ENCODE results near the gene PITPNC1. TPM values are rescaled to one million over a fixed set of nuclear protein-coding genes. Genes with fewer than 3 reads are reported as not detected.

PITPNC1 gene
- total RNA-seq, 1 donor from 2014 or later = 21.5 TPM

GRCh38 chr17:67632141-67632540 is 255.1 kb downstream of the PITPNC1 start:
- Mint-ChIP-seq H3K27ac (ENCODE audit: unreplicated experiment) (no peak overlapping the region), H3K4me3 (no peak overlapping the region), H3K4me1 (no peaks in the 10 kb centered on the region), H3K9me3 (peaks cover 3% of the 10 kb centered on the region), H3K27me3 (ENCODE audit: low read depth) (no peaks in the 10 kb centered on the region), H3K36me3 (ENCODE audit: low read depth) (peaks cover 5% of the 10 kb centered on the region)
- no peak for DNase-seq (ENCODE audit: low read depth, low spot score)
- TF ChIP-seq CTCF (conservative IDR thresholded peaks at IDR 0.05) = no peak

- H3K27ac Mint-ChIP-seq (ENCODE audit: unreplicated experiment) = no peak overlapping the region
- H3K36me3 Mint-ChIP-seq (ENCODE audit: low read depth) = peaks cover 8% of the 10 kb centered on the region
- no peaks in the 10 kb centered on the region for H3K27me3 Mint-ChIP-seq (ENCODE audit: low read depth)
- no peak for TF ChIP-seq CTCF (conservative IDR thresholded peaks at IDR 0.05)
- no peak overlapping the region for H3K4me3 Mint-ChIP-seq
- peaks cover 5% of the 10 kb centered on the region for H3K4me1 Mint-ChIP-seq
- DNase-seq (ENCODE audit: low read depth, low spot score) = no peak
- H3K9me3 Mint-ChIP-seq = no peaks in the 10 kb centered on the region
Measured at GRCh38 chr17:67633751-67634211, 256.7 kb downstream of the PITPNC1 start.

- no peak for DNase-seq (ENCODE audit: low read depth, low spot score)
- no peak overlapping the region for H3K27ac Mint-ChIP-seq (ENCODE audit: unreplicated experiment)
Measured at GRCh38 chr17:67635681-67636080, 258.6 kb downstream of the PITPNC1 start.

GRCh38 chr17:67636312-67636711 is 259.2 kb downstream of the PITPNC1 start:
- H3K27ac Mint-ChIP-seq (ENCODE audit: unreplicated experiment) = no peak overlapping the region
- H3K9me3 Mint-ChIP-seq = no peaks in the 10 kb centered on the region
- TF ChIP-seq CTCF (conservative IDR thresholded peaks at IDR 0.05) = no peak

More at GRCh38 chr17:67635681-67636080, 258.6 kb downstream of the PITPNC1 start:
- Mint-ChIP-seq H3K36me3 (ENCODE audit: low read depth) (peaks cover 10% of the 10 kb centered on the region), H3K9me3 (no peaks in the 10 kb centered on the region), H3K27me3 (ENCODE audit: low read depth) (no peaks in the 10 kb centered on the region), H3K4me3 (no peak overlapping the region), H3K4me1 (peaks cover 8% of the 10 kb centered on the region)
- no peak for TF ChIP-seq CTCF (conservative IDR thresholded peaks at IDR 0.05)

GRCh38 chr17:67636834-67637520 is 259.9 kb downstream of the PITPNC1 start:
- DNase-seq (ENCODE audit: low read depth, low spot score) = no peak
- Mint-ChIP-seq H3K36me3 (ENCODE audit: low read depth) (peaks cover 10% of the 10 kb centered on the region), H3K4me3 (no peak overlapping the region), H3K9me3 (no peaks in the 10 kb centered on the region), H3K27ac (ENCODE audit: unreplicated experiment) (peak overlapping the region; percentile 76), H3K27me3 (ENCODE audit: low read depth) (no peaks in the 10 kb centered on the region), H3K4me1 (peaks cover 10% of the 10 kb centered on the region)
- no peak for TF ChIP-seq CTCF (conservative IDR thresholded peaks at IDR 0.05)

More at GRCh38 chr17:67636312-67636711, 259.2 kb downstream of the PITPNC1 start:
- H3K4me3 Mint-ChIP-seq = no peak overlapping the region
- H3K36me3 Mint-ChIP-seq (ENCODE audit: low read depth) = peaks cover 10% of the 10 kb centered on the region
- no peak for DNase-seq (ENCODE audit: low read depth, low spot score)
- H3K27me3 Mint-ChIP-seq (ENCODE audit: low read depth) = no peaks in the 10 kb centered on the region
- H3K4me1 Mint-ChIP-seq = peaks cover 8% of the 10 kb centered on the region

Data from neural crest cell (in vitro differentiated cells).